ENCODE data around the gene TENM4. TPM values are rescaled to one million over a fixed set of nuclear protein-coding genes. Genes with fewer than 3 reads are reported as not detected.

The TENM4 gene
- 0.01 to 0.19 TPM (median 0.09 TPM) in 5 replicates for total RNA-seq (2022; extraction: Qiagen RNA extraction; ENCODE audit: low read depth)

DNA sequence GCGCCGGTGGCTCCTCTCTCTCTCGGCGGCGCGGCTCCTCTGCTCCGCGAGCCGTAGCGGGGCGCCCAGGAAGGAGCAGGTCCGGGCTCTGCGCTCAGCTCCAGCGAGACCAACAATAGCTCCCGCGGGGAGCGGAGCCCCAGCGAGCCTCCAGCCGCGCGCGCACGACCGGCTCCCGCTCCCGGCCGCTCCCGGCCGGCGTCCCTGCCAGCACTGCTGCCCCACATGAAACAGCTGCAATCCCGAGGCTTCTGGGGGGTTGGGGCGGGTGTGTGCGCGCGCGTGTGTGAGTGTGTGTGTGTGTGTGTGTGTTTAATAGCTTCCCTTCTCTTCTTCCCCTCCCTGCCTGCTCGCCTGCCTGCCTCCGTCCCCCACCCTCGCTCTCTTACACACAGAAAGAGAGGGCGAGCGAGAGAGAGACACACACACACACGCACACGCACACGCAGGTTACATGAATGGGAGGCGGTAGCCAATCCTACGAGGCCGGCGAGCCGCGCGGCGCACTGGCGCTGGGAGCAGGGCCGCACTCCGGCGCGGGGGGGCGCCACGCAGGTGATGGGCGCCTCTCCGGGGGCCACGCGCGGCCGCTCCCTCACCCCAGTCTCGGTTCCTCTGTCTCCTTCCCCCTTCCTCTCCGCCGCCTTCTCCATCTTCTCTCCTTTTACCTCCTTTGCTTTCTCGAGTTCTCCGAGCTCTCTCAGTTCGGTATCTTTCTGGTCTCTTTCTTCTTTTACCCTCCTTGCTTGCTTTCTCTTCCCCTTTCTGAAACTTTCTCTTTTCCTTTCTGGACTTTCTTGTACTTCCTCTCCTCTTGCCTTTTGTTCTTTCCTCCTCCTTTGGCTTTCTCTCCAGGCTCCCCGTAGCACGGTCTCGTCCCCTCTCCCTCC is at the start of gene TENM4:
TENM4 (minus strand) TSS at position 460 of the 890 bp plus-strand sequence. CDS start 371,086 bp downstream, outside the sequence.

